ENCODE results near the gene HCN2. TPM values are rescaled to one million over a fixed set of nuclear protein-coding genes. Genes with fewer than 3 reads are reported as not detected.

Gene HCN2
- total RNA-seq, 4 donors from 2014 or later: 0.14 to 1.00 (median 0.64) TPM; not detected in 1

GRCh38 chr19:607301-608154 lies 17.8 kb downstream of the HCN2 start:
- H3K4me3 ChIP-seq: no peak overlapping the region
- no peaks in the 10 kb centered on the region for H3K36me3 ChIP-seq
- in situ Hi-C loops (cut with MboI; ENCODE audit: low pct_ligation_motif_present in 1 of 4, low pct_unique_long_range_greater_than_20kb in 1 of 4, low sequenced_read_pairs in 3 of 4): no loop called here
- TF ChIP-seq CTCF (IDR thresholded peaks at IDR 0.05) (no peak), POLR2A (IDR thresholded peaks at IDR 0.05) (no peak), POLR2AphosphoS5 (IDR thresholded peaks at IDR 0.05) (no peak), EP300 (IDR thresholded peaks at IDR 0.05; ENCODE audit: low read depth) (no peak)
- peaks cover 32% of the 10 kb centered on the region for H3K27me3 ChIP-seq
- H3K27ac ChIP-seq: no peak overlapping the region
- WGBS, 2 donors (ENCODE audit: low coverage in 1 of 2): 76% methylated on average over 25 of the region's 30 CpGs; no CpG with 5 or more reads in 1 of the 2 donors
- DNase-seq: no peak
- H3K4me1 ChIP-seq: peaks cover 0 to 21% (median 5%) of the 10 kb centered on the region in 4 donors
- intact Hi-C loops (cut with DNase I; ENCODE audit: low total_unique reads): no loop called here
- H3K9me3 ChIP-seq: no peaks in the 10 kb centered on the region

- no peaks in the 10 kb centered on the region for H3K36me3 ChIP-seq
- H3K4me1 ChIP-seq: peaks cover 0 to 21% (median 5%) of the 10 kb centered on the region in 4 donors
- H3K4me3 ChIP-seq: no peak overlapping the region
- intact Hi-C loops (cut with DNase I; ENCODE audit: low total_unique reads): no loop called here
- WGBS, 2 donors (ENCODE audit: low coverage in 1 of 2): 68 to 90% methylated on average over 2 to 25 of the region's 30 CpGs
- in situ Hi-C loops (cut with MboI; ENCODE audit: low pct_ligation_motif_present in 1 of 4, low pct_unique_long_range_greater_than_20kb in 1 of 4, low sequenced_read_pairs in 3 of 4): no loop called here
- peaks cover 32% of the 10 kb centered on the region for H3K27me3 ChIP-seq
- DNase-seq: no peak
- TF ChIP-seq POLR2A (IDR thresholded peaks at IDR 0.05): no peak
- TF ChIP-seq POLR2AphosphoS5 (IDR thresholded peaks at IDR 0.05): no peak
- no peak for TF ChIP-seq EP300 (IDR thresholded peaks at IDR 0.05; ENCODE audit: low read depth)
- no peak for TF ChIP-seq CTCF (IDR thresholded peaks at IDR 0.05)
- H3K27ac ChIP-seq: no peak overlapping the region
- H3K9me3 ChIP-seq: no peaks in the 10 kb centered on the region
Observed at GRCh38 chr19:608155-609003, 18.7 kb downstream of the HCN2 start.

GRCh38 chr19:609004-609346 lies 19.3 kb downstream of the HCN2 start:
- TF ChIP-seq CTCF (IDR thresholded peaks at IDR 0.05) (no peak), EP300 (IDR thresholded peaks at IDR 0.05; ENCODE audit: low read depth) (no peak), POLR2A (IDR thresholded peaks at IDR 0.05) (no peak), POLR2AphosphoS5 (IDR thresholded peaks at IDR 0.05) (no peak)
- no peaks in the 10 kb centered on the region for H3K36me3 ChIP-seq
- H3K27me3 ChIP-seq: peaks cover 32% of the 10 kb centered on the region
- H3K9me3 ChIP-seq: no peaks in the 10 kb centered on the region
- in situ Hi-C loops (cut with MboI; ENCODE audit: low pct_ligation_motif_present in 1 of 4, low pct_unique_long_range_greater_than_20kb in 1 of 4, low sequenced_read_pairs in 3 of 4): no loop called here
- intact Hi-C loops (cut with DNase I; ENCODE audit: low total_unique reads): no loop called here
- H3K4me3 ChIP-seq: no peak overlapping the region
- DNase-seq: peak; percentile 57
- 42% methylated on average over 22 of the region's 22 CpGs; no CpG with 5 or more reads in 1 of the 2 donors for WGBS, 2 donors (ENCODE audit: low coverage in 1 of 2)
- H3K4me1 ChIP-seq: peaks cover 0 to 21% (median 5%) of the 10 kb centered on the region in 4 donors
- no peak overlapping the region for H3K27ac ChIP-seq

Measured in transverse colon (tissue), 4 donors.